C4-2B (cell line): ENCODE measurements around the gene BTN2A1.

Experiments
- H3K27ac ChIP-seq: fragments of 450-650 bp; 2 replicates; pipeline ENCODE4 v1.5.1; 2017
- CTCF ChIP-seq: fragments of 450-650 bp; conservative IDR thresholded peaks from 2 replicates; pipeline ENCODE4 v1.5.1; 2017; ENCODE audit warnings: mild to moderate bottlenecking
- ZFX ChIP-seq: fragments of 450-650 bp; IDR thresholded peaks from 2 replicates; pipeline ENCODE4 v1.6.1; 2017

BTN2A1 gene

GRCh38 chr6:26473429-26473757, 15.6 kb downstream of the BTN2A1 start:
- H3K27ac ChIP-seq: no peak overlapping the region
- no peak for TF ChIP-seq CTCF
- TF ChIP-seq ZFX: no peak

GRCh38 chr6:26473758-26474438, 16.1 kb downstream of the BTN2A1 start:
- TF ChIP-seq CTCF (no peak), ZFX (no peak)
- H3K27ac ChIP-seq: peak overlapping the region; percentile 67

- TF ChIP-seq CTCF (no peak), ZFX (no peak)
- H3K27ac ChIP-seq: peak overlapping the region; percentile 67
Measured at GRCh38 chr6:26474439-26474881, 16.7 kb downstream of the BTN2A1 start.

- no peak for TF ChIP-seq CTCF
- no peak for TF ChIP-seq ZFX
Measured at GRCh38 chr6:26475823-26476729, 18.3 kb downstream of the BTN2A1 start.

GRCh38 chr6:26476896-26477295, 19.1 kb downstream of the BTN2A1 start:
- TF ChIP-seq ZFX (no peak), CTCF (no peak)
- H3K27ac ChIP-seq: no peak overlapping the region

More at GRCh38 chr6:26475823-26476729, 18.3 kb downstream of the BTN2A1 start:
- no peak overlapping the region for H3K27ac ChIP-seq

GRCh38 chr6:26477426-26477825, 19.7 kb downstream of the BTN2A1 start:
- TF ChIP-seq CTCF (no peak), ZFX (no peak)
- no peak overlapping the region for H3K27ac ChIP-seq
